GM23338 (cell line): ENCODE measurements around the gene PDSS2.

Source experiments
- CREB1 ChIP-seq: fragments of 250-450 bp; sonication (Bioruptor Pico); IDR thresholded peaks from 2 replicates; pipeline ENCODE4 v1.5.0; 2020; ENCODE audit warnings: low read depth, mild to moderate bottlenecking, moderate library complexity
- CTCF ChIP-seq, 2 experiments: fragments of 200-600 bp in 1 of 2; sonication (generic) in 1 of 2; conservative IDR thresholded peaks; 2 replicates each; pipeline versions ENCODE4 v1.5.1 to v1.6.1; 2016 to 2017; ENCODE audit warnings: antibody characterized with exemption in 2 of 2, low read depth in 2 of 2, mild to moderate bottlenecking in 2 of 2, moderate library complexity in 1 of 2
- ETS1 ChIP-seq: IDR thresholded peaks from 2 replicates; pipeline ENCODE4 v1.6.1; 2016; ENCODE audit warnings: antibody characterized with exemption
- EZH2 ChIP-seq: fragments of 200-600 bp; sonication (generic); IDR thresholded peaks from one replicate; pipeline ENCODE4 v1.8.0; 2017; ENCODE audit warnings: antibody characterized with exemption, mild to moderate bottlenecking, low read depth; ENCODE audit not compliant: unreplicated experiment
- EZH2phosphoT487 ChIP-seq: fragments of 200-600 bp; sonication (generic); IDR thresholded peaks from one replicate; pipeline ENCODE4 v1.8.1; 2018; ENCODE audit warnings: antibody characterized with exemption; ENCODE audit not compliant: unreplicated experiment
- JUNB ChIP-seq: IDR thresholded peaks from one replicate; pipeline ENCODE4 v1.6.1; 2016; ENCODE audit warnings: antibody characterized with exemption; ENCODE audit not compliant: unreplicated experiment
- NANOG ChIP-seq: IDR thresholded peaks from 2 replicates; pipeline ENCODE4 v1.6.1; 2016; ENCODE audit warnings: antibody characterized with exemption, borderline replicate concordance
- POLR2AphosphoS5 ChIP-seq: IDR thresholded peaks from 2 replicates; pipeline ENCODE4 v1.6.1; 2016; ENCODE audit warnings: antibody characterized with exemption, low read depth
- REST ChIP-seq: IDR thresholded peaks from one replicate; pipeline ENCODE4 v1.6.1; 2018; ENCODE audit warnings: antibody characterized with exemption; ENCODE audit not compliant: unreplicated experiment
- STAT1 ChIP-seq: IDR thresholded peaks from one replicate; pipeline ENCODE4 v1.6.1; 2016; ENCODE audit warnings: antibody characterized with exemption; ENCODE audit not compliant: unreplicated experiment
- ZNF114 ChIP-seq: fragments of 250-450 bp; sonication (Bioruptor Pico); IDR thresholded peaks from 2 replicates; pipeline ENCODE4 v1.5.0; 2020; ENCODE audit warnings: mild to moderate bottlenecking, moderate library complexity
- ZNF331 ChIP-seq: fragments of 250-450 bp; sonication (Bioruptor Pico); IDR thresholded peaks from 2 replicates; pipeline ENCODE4 v1.5.0; 2020; ENCODE audit warnings: low read depth, mild to moderate bottlenecking, moderate library complexity
- ZNF462 ChIP-seq: fragments of 250-450 bp; sonication (Bioruptor Pico); IDR thresholded peaks from 2 replicates; pipeline ENCODE4 v1.5.0; 2020; ENCODE audit warnings: mild to moderate bottlenecking, moderate library complexity

GRCh38 chr6:107144666-107145065, 314.7 kb downstream of the PDSS2 start:
- TF ChIP-seq CTCF (conservative IDR thresholded peaks at IDR 0.05; ENCODE audit: low read depth in 2 of 2) (no peak), EZH2phosphoT487 (no peak), JUNB (no peak), EZH2 (no peak), POLR2AphosphoS5 (no peak), REST (no peak), CREB1 (CRISPR knock-in tag) (no peak), ETS1 (no peak), ZNF331 (CRISPR knock-in tag) (no peak), ZNF114 (CRISPR knock-in tag) (no peak), ZNF462 (CRISPR knock-in tag) (no peak), STAT1 (no peak), NANOG (no peak)
